Activated naive CD4-positive, alpha-beta T cell treated with anti-CD3 and anti-CD28 coated beads for 36 hours (primary cell): ENCODE data around the gene CAMKK2. TPM values are rescaled to one million over a fixed set of nuclear protein-coding genes. Genes with fewer than 3 reads are reported as not detected.
A peak's percentile ranks its signal among the peaks of the same experiment; 100 is the strongest.

Experiments used
- CTCF ChIA-PET: fragments of 350-600 bp; sonication (Branson Sonifier 250); formaldehyde crosslinking; loops from one replicate; lab custom pipeline; 2021; ENCODE audit warnings: antibody characterized with exemption; lab: Charles Lee
- DNase-seq: peaks from one replicate; pipeline ENCODE4 v3.0.0-alpha.2; 2020
- H3K27ac Mint-ChIP-seq: one replicate; pipeline ENCODE4 v1.8.0; 2021; ENCODE audit warnings: mild to moderate bottlenecking, mixed read lengths
- H3K27me3 Mint-ChIP-seq: one replicate; pipeline ENCODE4 v1.8.0; 2021; ENCODE audit warnings: low read depth, mixed read lengths
- H3K36me3 Mint-ChIP-seq: one replicate; pipeline ENCODE4 v1.8.0; 2021; ENCODE audit warnings: low read depth, mixed read lengths
- H3K4me1 Mint-ChIP-seq: one replicate; pipeline ENCODE4 v1.8.0; 2021; ENCODE audit warnings: low read depth, mixed read lengths
- H3K4me3 Mint-ChIP-seq: one replicate; pipeline ENCODE4 v1.8.0; 2021; ENCODE audit warnings: mild to moderate bottlenecking, moderate library complexity, mixed read lengths
- H3K9me3 Mint-ChIP-seq: one replicate; pipeline ENCODE4 v1.8.0; 2021; ENCODE audit warnings: mixed read lengths
- intact Hi-C: fragments of 100-400 bp; cut with micrococcal nuclease; formaldehyde crosslinking; loops from one replicate; pipeline ENCODE4 v1.15.1; 2023
- total RNA-seq, 2 experiments: library from RNA; stranded (reverse); gene quantifications; one replicate each; pipeline ENCODE4 v1.2.3, GENCODE V29; 2021

Gene CAMKK2
- 10 to 100 TPM; 14.8 to 18.8 TPM for total RNA-seq

GRCh38 chr12:121296618-121297434, at the start of gene CAMKK2:
Gene CAMKK2 (minus strand): TSS chr12:121296709. CDS start chr12:121274526, 22,183 bp downstream.
- Mint-ChIP-seq H3K4me1 (peaks cover 24% of the 10 kb centered on the region), H3K27me3 (no peaks in the 10 kb centered on the region), H3K9me3 (no peaks in the 10 kb centered on the region), H3K27ac (peak within 1 kb of the TSS; percentile 65), H3K36me3 (peaks cover 8% of the 10 kb centered on the region), H3K4me3 (peak within 1 kb of the TSS; percentile 90)
- CTCF ChIA-PET: interaction anchor here (0.5 to 0.6 kb wide), 2 partner anchors 54 to 213 kb away, joined by 3 read pairs; no protein-coding TSS in a partner anchor
- intact Hi-C loops: loop anchor here (1.0 to 5.0 kb wide), 6 partner anchors 55 to 591 kb away; partner anchors contain the start of genes ANAPC5, ORAI1, PSMD9 and RNF34
- DNase-seq: peak; percentile 82

- intact Hi-C loops: no loop called here
- H3K4me1 Mint-ChIP-seq: peaks cover 22% of the 10 kb centered on the region
- no peak overlapping the region for H3K4me3 Mint-ChIP-seq
- peaks cover 28% of the 10 kb centered on the region for H3K36me3 Mint-ChIP-seq
- CTCF ChIA-PET: interaction anchor here (1.0 to 4.4 kb wide), 2 partner anchors 10 to 97 kb away, joined by 3 to 23 read pairs; no protein-coding TSS in a partner anchor
- no peaks in the 10 kb centered on the region for H3K9me3 Mint-ChIP-seq
- DNase-seq: no peak
- no peak overlapping the region for H3K27ac Mint-ChIP-seq
- no peaks in the 10 kb centered on the region for H3K27me3 Mint-ChIP-seq
These were observed 48.8 kb upstream of the CAMKK2 start for GRCh38 chr12:121345151-121345815.

GRCh38 chr12:121344506-121344905, 48.0 kb upstream of the CAMKK2 start:
- Mint-ChIP-seq H3K4me3 (no peak overlapping the region), H3K9me3 (no peaks in the 10 kb centered on the region), H3K36me3 (peaks cover 28% of the 10 kb centered on the region), H3K27me3 (no peaks in the 10 kb centered on the region), H3K4me1 (peaks cover 19% of the 10 kb centered on the region), H3K27ac (peak overlapping the region; percentile 16)
- intact Hi-C loops: no loop called here
- DNase-seq: no peak
- CTCF ChIA-PET: interaction anchor here (1.0 to 4.4 kb wide), 2 partner anchors 9 to 98 kb away, joined by 3 to 23 read pairs; no protein-coding TSS in a partner anchor

GRCh38 chr12:121337416-121337815, 40.9 kb upstream of the CAMKK2 start:
- Mint-ChIP-seq H3K36me3 (peaks cover 13% of the 10 kb centered on the region), H3K4me3 (no peak overlapping the region), H3K27ac (no peak overlapping the region), H3K9me3 (no peaks in the 10 kb centered on the region), H3K27me3 (no peaks in the 10 kb centered on the region), H3K4me1 (no peaks in the 10 kb centered on the region)
- intact Hi-C loops: no loop called here
- CTCF ChIA-PET: interaction anchor here (7.9 kb wide), 1 partner anchor 106 kb away, joined by 99 read pairs; no protein-coding TSS in a partner anchor
- no peak for DNase-seq

GRCh38 chr12:121334513-121335343, 38.2 kb upstream of the CAMKK2 start:
- Mint-ChIP-seq H3K4me3 (no peak overlapping the region), H3K9me3 (no peaks in the 10 kb centered on the region), H3K4me1 (no peaks in the 10 kb centered on the region), H3K27me3 (no peaks in the 10 kb centered on the region), H3K36me3 (peaks cover 24% of the 10 kb centered on the region), H3K27ac (no peak overlapping the region)
- CTCF ChIA-PET: interaction anchor here (0.6 to 7.9 kb wide), 31 partner anchors 9 to 1551 kb away, joined by 3 to 99 read pairs (median 4); partner anchors contain the start of genes ANAPC5 and RNF34
- intact Hi-C loops: loop anchor here (1.0 kb wide), 3 partner anchors 65 to 348 kb away; no protein-coding TSS in a partner anchor
- DNase-seq: peak; percentile 25

GRCh38 chr12:121333747-121334146, 37.2 kb upstream of the CAMKK2 start:
- intact Hi-C loops: loop anchor here (1.0 kb wide), 3 partner anchors 66 to 349 kb away; no protein-coding TSS in a partner anchor
- H3K27me3 Mint-ChIP-seq: no peaks in the 10 kb centered on the region
- peaks cover 28% of the 10 kb centered on the region for H3K36me3 Mint-ChIP-seq
- H3K4me3 Mint-ChIP-seq: no peak overlapping the region
- no peak overlapping the region for H3K27ac Mint-ChIP-seq
- no peak for DNase-seq
- no peaks in the 10 kb centered on the region for H3K9me3 Mint-ChIP-seq
- CTCF ChIA-PET: interaction anchor here (0.5 to 7.9 kb wide), 14 partner anchors 8 to 136 kb away, joined by 3 to 99 read pairs (median 4); no protein-coding TSS in a partner anchor
- H3K4me1 Mint-ChIP-seq: no peaks in the 10 kb centered on the region

GRCh38 chr12:121331248-121331647, 34.7 kb upstream of the CAMKK2 start:
- DNase-seq: no peak
- Mint-ChIP-seq H3K9me3 (no peaks in the 10 kb centered on the region), H3K4me1 (no peaks in the 10 kb centered on the region), H3K4me3 (no peak overlapping the region), H3K27ac (no peak overlapping the region), H3K36me3 (peaks cover 47% of the 10 kb centered on the region), H3K27me3 (no peaks in the 10 kb centered on the region)
- intact Hi-C loops: no loop called here
- CTCF ChIA-PET: interaction anchor here (0.6 to 7.9 kb wide), 3 partner anchors 12 to 112 kb away, joined by 3 to 99 read pairs (median 4); no protein-coding TSS in a partner anchor

GRCh38 chr12:121330692-121331091, 34.2 kb upstream of the CAMKK2 start:
- DNase-seq: no peak
- Mint-ChIP-seq H3K4me1 (no peaks in the 10 kb centered on the region), H3K27me3 (no peaks in the 10 kb centered on the region), H3K27ac (no peak overlapping the region), H3K9me3 (no peaks in the 10 kb centered on the region), H3K4me3 (no peak overlapping the region), H3K36me3 (peaks cover 47% of the 10 kb centered on the region)
- intact Hi-C loops: no loop called here
- CTCF ChIA-PET: interaction anchor here (0.7 to 7.9 kb wide), 2 partner anchors 101 to 113 kb away, joined by 3 to 99 read pairs; no protein-coding TSS in a partner anchor

- H3K27ac Mint-ChIP-seq: no peak overlapping the region
- H3K36me3 Mint-ChIP-seq: peaks cover 42% of the 10 kb centered on the region
- CTCF ChIA-PET: interaction anchor here (0.7 to 7.9 kb wide), 2 partner anchors 101 to 113 kb away, joined by 3 to 99 read pairs; no protein-coding TSS in a partner anchor
- H3K9me3 Mint-ChIP-seq: no peaks in the 10 kb centered on the region
- H3K4me1 Mint-ChIP-seq: no peaks in the 10 kb centered on the region
- intact Hi-C loops: no loop called here
- no peak overlapping the region for H3K4me3 Mint-ChIP-seq
- no peak for DNase-seq
- no peaks in the 10 kb centered on the region for H3K27me3 Mint-ChIP-seq
These were observed 33.7 kb upstream of the CAMKK2 start for GRCh38 chr12:121330195-121330594.

GRCh38 chr12:121328620-121329019, 32.1 kb upstream of the CAMKK2 start:
- Mint-ChIP-seq H3K4me3 (no peak overlapping the region), H3K27me3 (no peaks in the 10 kb centered on the region), H3K9me3 (no peaks in the 10 kb centered on the region), H3K27ac (no peak overlapping the region), H3K36me3 (peaks cover 48% of the 10 kb centered on the region), H3K4me1 (no peaks in the 10 kb centered on the region)
- intact Hi-C loops: no loop called here
- CTCF ChIA-PET: interaction anchor here (0.6 to 1.4 kb wide), 3 partner anchors 84 to 129 kb away, joined by 3 to 8 read pairs (median 5); no protein-coding TSS in a partner anchor
- DNase-seq: no peak

- H3K36me3 Mint-ChIP-seq: peaks cover 53% of the 10 kb centered on the region
- H3K27ac Mint-ChIP-seq: peak overlapping the region; percentile 19
- H3K27me3 Mint-ChIP-seq: no peaks in the 10 kb centered on the region
- no peak overlapping the region for H3K4me3 Mint-ChIP-seq
- no peaks in the 10 kb centered on the region for H3K4me1 Mint-ChIP-seq
- H3K9me3 Mint-ChIP-seq: no peaks in the 10 kb centered on the region
- CTCF ChIA-PET: no interaction called here
- DNase-seq: no peak
- intact Hi-C loops: no loop called here
These were observed 30.6 kb upstream of the CAMKK2 start for GRCh38 chr12:121326996-121327674.
